NCI-H187 (cell line): ENCODE measurements around the gene FAM25G.
"Not testable (repeated sequence)": the region's sequence is repeated elsewhere in the genome, so short reads cannot be mapped to it uniquely, and the experiment has no call there.

Experiments used
- DNase-seq, 2 experiments: peaks; one replicate each; lab custom pipeline; 2025; lab: John Stamatoyannopoulos, UW

Gene FAM25G

GRCh38 chr10:47465216-47465917, 26.1 kb downstream of the FAM25G start:
- not testable (repeated sequence) for DNase-seq

GRCh38 chr10:47462577-47463358, 28.7 kb downstream of the FAM25G start:
- DNase-seq = not testable (repeated sequence)

DNA sequence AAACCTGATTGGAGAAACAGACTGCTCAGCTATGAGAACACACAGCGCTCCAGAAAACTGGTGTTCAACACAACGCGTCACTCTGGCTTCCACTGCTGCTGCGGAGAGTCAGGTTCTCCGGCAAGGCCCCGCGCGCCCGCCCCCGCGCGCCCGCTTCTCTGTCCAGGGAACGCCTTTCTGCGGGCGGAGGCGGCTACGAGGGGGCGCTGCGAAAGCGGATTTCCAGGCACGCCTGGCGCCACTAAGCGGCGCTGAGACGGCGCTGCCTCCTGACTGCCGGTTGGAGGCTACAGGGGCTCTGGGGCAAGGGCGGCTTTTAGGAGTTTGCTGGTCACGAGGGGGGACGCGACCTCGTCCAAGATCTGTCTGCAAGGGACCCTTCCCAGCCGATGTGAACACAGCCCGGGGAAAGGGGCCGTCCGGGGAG, 30.2 kb downstream of the FAM25G start:
- DNase-seq = not testable (repeated sequence)

GRCh38 chr10:47458466-47459154, 32.9 kb downstream of the FAM25G start:
- DNase-seq = no peak

DNA sequence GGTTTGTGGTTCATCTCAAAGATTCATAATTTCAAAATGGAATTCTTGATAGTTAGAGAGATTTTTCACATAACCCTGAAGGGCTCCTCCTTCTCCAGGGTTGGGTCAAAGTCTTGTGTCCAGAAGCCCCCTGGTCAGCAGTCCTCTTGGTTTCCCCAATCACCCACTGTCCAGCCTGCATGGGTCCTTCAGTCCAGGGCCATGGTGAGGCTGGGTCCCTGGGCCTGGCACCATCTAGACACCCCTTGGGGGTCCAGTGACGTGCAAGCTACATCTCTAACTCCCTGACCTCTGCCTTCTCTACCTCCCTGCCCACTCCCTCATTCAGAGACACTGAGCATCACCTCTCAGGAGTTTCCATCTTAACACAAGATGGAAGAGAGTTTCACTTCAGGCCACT, 33.7 kb downstream of the FAM25G start:
- DNase-seq = no peak

DNA sequence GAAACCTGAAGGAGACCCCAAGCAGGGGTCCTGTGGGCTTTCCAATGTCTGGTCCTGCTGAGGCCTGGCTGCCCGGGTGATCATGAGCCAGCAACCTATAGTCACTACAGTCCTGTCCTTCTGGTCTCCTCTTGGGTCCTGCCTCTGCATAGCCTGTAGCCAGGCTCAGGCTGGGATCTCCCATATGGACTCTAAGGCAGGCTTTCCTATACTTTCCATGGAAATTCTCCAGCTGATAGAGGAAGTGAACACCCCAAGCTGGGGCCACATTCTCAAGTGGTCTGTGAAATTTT, 34.0 kb downstream of the FAM25G start:
- DNase-seq = no peak

DNA sequence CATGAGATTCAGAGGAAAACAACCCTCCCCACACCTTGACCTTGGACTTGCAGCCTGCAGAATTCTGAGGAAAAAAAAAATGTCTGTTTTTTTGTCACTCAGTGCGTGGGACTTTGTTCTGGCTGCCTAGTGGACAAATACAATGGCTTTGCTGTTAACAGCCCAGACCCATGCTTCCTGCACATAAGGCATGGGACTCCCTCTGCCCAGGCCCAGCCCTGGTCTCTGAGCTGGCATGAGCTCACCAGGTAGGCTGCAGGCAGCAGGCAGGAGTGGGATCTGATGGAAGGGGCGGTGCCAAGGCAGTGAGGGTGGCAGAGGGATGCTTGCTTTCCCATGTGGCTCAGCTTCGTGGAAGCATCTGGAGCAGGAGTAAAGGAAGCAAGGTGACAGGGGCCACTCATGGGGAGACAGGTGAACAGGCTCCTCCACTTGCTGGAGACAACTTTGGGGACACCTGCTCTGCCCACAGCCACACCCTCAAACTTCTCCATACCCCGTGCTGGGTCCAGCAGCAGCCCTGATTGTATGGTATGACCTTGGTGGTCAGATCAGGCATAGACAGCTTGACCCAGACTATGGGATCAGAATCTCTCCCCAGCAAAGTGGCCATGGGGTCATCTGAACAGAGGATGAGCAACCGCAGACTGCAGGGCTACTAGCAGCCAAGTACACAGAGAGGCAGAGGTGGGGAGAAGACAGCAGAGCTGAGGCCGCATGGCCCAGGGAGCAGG, 34.5 kb downstream of the FAM25G start:
- no peak for DNase-seq

GRCh38 chr10:47456079-47456785, 35.3 kb downstream of the FAM25G start:
- no peak for DNase-seq

DNA sequence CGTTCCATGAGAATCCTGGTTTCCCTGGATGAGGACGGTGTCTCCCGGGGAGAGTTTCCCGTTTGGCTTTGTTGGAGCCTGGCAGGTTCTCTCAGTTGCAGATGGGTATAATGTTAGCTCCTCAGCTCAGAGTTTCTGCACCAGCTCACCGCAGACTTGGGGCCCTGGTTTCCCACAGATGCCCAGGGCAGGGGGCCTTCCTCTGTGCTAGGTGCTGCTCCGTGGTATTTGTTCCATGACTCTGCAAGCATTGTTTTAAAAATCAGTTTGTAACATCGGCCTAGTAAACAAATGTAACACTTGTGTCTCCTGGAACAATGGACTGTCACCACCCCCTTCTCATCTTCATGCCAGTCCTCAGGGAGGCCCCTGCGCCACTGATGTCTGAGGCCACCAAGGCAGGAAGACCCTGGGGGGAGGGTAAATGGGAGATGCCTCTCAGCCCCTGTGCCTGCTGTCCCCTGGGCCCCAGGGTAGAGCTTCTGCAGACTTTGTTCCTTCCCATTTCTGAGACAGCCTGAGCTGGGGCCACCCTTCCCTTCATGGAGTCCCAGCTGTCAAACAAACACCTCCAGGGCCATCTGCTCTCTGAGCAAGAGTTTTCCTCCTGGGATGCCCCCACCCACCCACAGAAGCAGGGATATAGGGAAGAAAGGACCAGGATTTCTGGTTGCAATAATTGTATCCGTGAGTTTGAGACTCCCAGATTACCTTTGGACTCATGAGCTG, 36.0 kb downstream of the FAM25G start:
- DNase-seq = not testable (repeated sequence)

DNA sequence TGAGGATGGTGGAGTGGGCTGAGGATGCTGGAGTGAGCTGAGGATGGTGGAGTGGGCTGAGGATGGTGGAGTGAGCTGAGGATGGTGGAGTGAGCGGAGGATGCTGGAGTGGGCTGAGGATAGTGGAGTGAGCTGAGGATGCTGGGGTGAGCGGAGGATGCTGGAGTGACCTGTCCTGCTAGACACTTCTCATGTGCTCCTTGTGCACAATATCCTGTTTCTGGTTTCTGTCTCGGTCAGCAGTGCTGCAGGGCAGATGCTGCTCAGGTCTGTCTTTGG, 36.8 kb downstream of the FAM25G start:
- DNase-seq = no peak

DNA sequence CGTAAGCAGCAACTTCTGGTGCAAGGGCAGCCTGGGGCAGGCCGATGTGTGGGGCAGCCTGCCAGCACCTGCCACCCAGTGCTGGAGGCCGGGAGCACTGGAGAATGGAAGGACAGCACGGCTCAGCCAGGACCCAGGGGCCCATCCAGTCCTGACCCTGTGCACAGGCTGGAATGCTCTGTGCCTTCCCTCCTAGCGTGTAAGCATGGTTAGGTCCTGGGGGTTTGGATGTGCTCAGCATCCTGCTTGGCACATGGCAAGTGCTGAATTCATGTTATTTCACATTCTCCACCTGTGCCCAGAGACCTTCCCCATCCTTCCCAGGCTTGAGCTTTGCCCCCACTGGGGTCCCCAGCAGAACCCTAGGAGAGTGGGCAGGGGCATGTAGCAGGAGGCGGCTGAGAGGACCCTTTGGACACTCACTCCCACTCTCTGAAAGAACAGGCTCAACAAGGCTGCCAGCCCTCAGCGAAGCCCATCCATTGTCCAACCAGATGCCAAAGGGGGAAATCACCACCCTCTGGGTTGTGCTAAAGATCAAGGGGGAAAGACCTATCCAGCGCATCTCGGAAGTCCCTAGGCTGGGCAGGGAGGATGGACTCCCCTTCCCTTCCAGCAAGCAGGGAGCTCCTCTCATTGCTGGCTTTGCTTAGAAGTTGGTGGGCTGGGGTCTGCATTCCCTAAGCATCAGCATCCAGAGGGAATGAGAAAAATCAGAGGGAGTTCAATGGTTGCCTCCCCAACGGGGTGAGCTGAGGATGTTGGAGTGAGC, 37.3 kb downstream of the FAM25G start:
- no peak for DNase-seq

GRCh38 chr10:47453141-47454007, 38.1 kb downstream of the FAM25G start:
- DNase-seq = no peak

GRCh38 chr10:47452495-47453140, 38.9 kb downstream of the FAM25G start:
- no peak for DNase-seq

DNA sequence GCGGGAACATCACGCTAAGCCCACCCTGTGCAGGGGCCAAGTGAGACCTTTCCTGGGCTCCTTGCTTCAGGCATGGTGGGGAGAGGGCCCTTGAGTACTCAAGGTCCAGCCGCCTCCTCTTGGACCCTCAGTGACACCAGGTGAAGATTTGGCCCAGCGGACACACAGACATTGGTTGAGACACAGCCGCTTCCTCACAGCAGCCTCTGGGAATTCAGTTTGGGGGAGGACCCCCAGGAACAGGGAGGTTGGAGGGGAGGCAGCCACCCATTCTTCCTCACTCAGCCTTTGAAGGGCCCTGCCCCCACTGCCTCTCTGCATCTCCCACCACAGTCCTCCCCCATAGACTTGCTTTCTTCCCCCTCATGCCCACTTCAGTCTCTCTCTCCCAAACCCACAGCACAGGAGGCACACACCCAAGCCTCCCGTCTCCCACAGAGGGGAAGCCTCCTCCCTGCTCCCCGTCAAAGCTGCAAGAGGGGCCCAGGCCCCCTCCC, 39.5 kb downstream of the FAM25G start:
- DNase-seq = no peak

GRCh38 chr10:47451273-47451997, 40.1 kb downstream of the FAM25G start:
- DNase-seq = no peak

DNA sequence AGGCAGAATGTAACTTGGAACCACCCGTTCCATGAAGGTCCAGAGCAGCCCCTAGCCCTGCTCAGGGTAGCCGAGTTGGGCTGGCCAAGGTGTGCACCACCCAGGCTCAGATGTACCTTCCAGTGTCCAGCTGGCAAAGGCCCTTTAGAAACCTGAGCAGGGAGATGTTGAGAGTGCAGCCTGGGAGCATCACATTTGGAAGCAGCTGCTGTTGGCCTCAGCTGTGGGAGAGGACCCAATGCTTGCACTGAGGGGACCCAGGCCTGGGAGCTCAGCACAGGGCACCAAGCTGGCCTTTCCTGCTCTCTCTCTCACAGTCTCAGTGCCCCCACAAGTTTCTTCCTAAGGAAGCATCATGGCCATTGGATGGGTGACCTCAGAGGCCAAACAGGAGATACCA, 41.1 kb downstream of the FAM25G start:
- no peak for DNase-seq

GRCh38 chr10:47449979-47450378, 41.5 kb downstream of the FAM25G start:
- DNase-seq = no peak
